ENCODE results near the gene CDCA7L.
A peak's percentile ranks its signal among the peaks of the same experiment; 100 is the strongest.
"Not testable (repeated sequence)": the region's sequence is repeated elsewhere in the genome, so short reads cannot be mapped to it uniquely, and the experiment has no call there.

CDCA7L gene

GRCh38 chr7:21886396-21886795, 59.3 kb downstream of the CDCA7L start:
- TF ChIP-seq CTCF (IDR thresholded peaks at IDR 0.05; ENCODE audit: low read depth, low read length, poor library complexity, severe bottlenecking) = no peak
- TF ChIP-seq EZH2phosphoT487 (IDR thresholded peaks at IDR 0.05; ENCODE audit: borderline replicate concordance, low read length) = no peak
- Histone ChIP-seq H3K4me1 (ENCODE audit: control insufficient read depth, low read length) (no peaks in the 10 kb centered on the region), H3K79me2 (ENCODE audit: control insufficient read depth, low read length) (no peaks in the 10 kb centered on the region), H3K9me2 (replicated peaks; ENCODE audit: control insufficient read depth, low read length) (no peaks in the 10 kb centered on the region), H3K4me2 (ENCODE audit: low read length) (no peak overlapping the region), H3K36me3 (ENCODE audit: control insufficient read depth, low read length) (no peaks in the 10 kb centered on the region), H4K20me1 (ENCODE audit: control insufficient read depth, insufficient read depth, low read depth, low read length) (no peaks in the 10 kb centered on the region), H3K9me3 (ENCODE audit: control insufficient read depth, insufficient read depth, low read length) (no peaks in the 10 kb centered on the region), H3K4me3 (ENCODE audit: low read length) (no peak overlapping the region), H3F3A (ENCODE audit: control insufficient read depth, insufficient read depth) (no peaks in the 10 kb centered on the region), H3K27ac (ENCODE audit: low read depth, low read length) (no peak overlapping the region), H3K27me3 (ENCODE audit: control insufficient read depth, low read length) (no peaks in the 10 kb centered on the region)

- H3K27ac ChIP-seq (ENCODE audit: low read depth, low read length) = no peak overlapping the region
- no peak overlapping the region for H3K4me3 ChIP-seq (ENCODE audit: low read length)
- no peaks in the 10 kb centered on the region for H3F3A ChIP-seq (ENCODE audit: control insufficient read depth, insufficient read depth)
- no peaks in the 10 kb centered on the region for H3K4me1 ChIP-seq (ENCODE audit: control insufficient read depth, low read length)
- no peaks in the 10 kb centered on the region for H3K79me2 ChIP-seq (ENCODE audit: control insufficient read depth, low read length)
- no peaks in the 10 kb centered on the region for H3K9me2 ChIP-seq (replicated peaks; ENCODE audit: control insufficient read depth, low read length)
- H3K36me3 ChIP-seq (ENCODE audit: control insufficient read depth, low read length) = no peaks in the 10 kb centered on the region
- no peaks in the 10 kb centered on the region for H4K20me1 ChIP-seq (ENCODE audit: control insufficient read depth, insufficient read depth, low read depth, low read length)
- no peaks in the 10 kb centered on the region for H3K27me3 ChIP-seq (ENCODE audit: control insufficient read depth, low read length)
- TF ChIP-seq EZH2phosphoT487 (IDR thresholded peaks at IDR 0.05; ENCODE audit: borderline replicate concordance, low read length) (no peak), CTCF (IDR thresholded peaks at IDR 0.05; ENCODE audit: low read depth, low read length, poor library complexity, severe bottlenecking) (no peak)
- no peaks in the 10 kb centered on the region for H3K9me3 ChIP-seq (ENCODE audit: control insufficient read depth, insufficient read depth, low read length)
- H3K4me2 ChIP-seq (ENCODE audit: low read length) = no peak overlapping the region
Observed at GRCh38 chr7:21884496-21884895, 61.2 kb downstream of the CDCA7L start.

GRCh38 chr7:21883501-21883900, 62.2 kb downstream of the CDCA7L start:
- not testable (repeated sequence) for H3K27me3 ChIP-seq (ENCODE audit: control insufficient read depth, low read length); H4K20me1 ChIP-seq (ENCODE audit: control insufficient read depth, insufficient read depth, low read depth, low read length); H3K9me2 ChIP-seq (replicated peaks; ENCODE audit: control insufficient read depth, low read length); H3K36me3 ChIP-seq (ENCODE audit: control insufficient read depth, low read length); H3K79me2 ChIP-seq (ENCODE audit: control insufficient read depth, low read length); H3K27ac ChIP-seq (ENCODE audit: low read depth, low read length); H3F3A ChIP-seq (ENCODE audit: control insufficient read depth, insufficient read depth); H3K4me2 ChIP-seq (ENCODE audit: low read length); H3K4me1 ChIP-seq (ENCODE audit: control insufficient read depth, low read length); H3K9me3 ChIP-seq (ENCODE audit: control insufficient read depth, insufficient read depth, low read length); H3K4me3 ChIP-seq (ENCODE audit: low read length)

GRCh38 chr7:21883069-21883468, 62.6 kb downstream of the CDCA7L start:
- Histone ChIP-seq H4K20me1 (ENCODE audit: control insufficient read depth, insufficient read depth, low read depth, low read length) (no peaks in the 10 kb centered on the region), H3K79me2 (ENCODE audit: control insufficient read depth, low read length) (no peaks in the 10 kb centered on the region), H3K4me3 (ENCODE audit: low read length) (no peak overlapping the region), H3K9me3 (ENCODE audit: control insufficient read depth, insufficient read depth, low read length) (no peaks in the 10 kb centered on the region), H3K36me3 (ENCODE audit: control insufficient read depth, low read length) (no peaks in the 10 kb centered on the region), H3K4me2 (ENCODE audit: low read length) (no peak overlapping the region), H3F3A (ENCODE audit: control insufficient read depth, insufficient read depth) (no peaks in the 10 kb centered on the region), H3K27ac (ENCODE audit: low read depth, low read length) (no peak overlapping the region), H3K4me1 (ENCODE audit: control insufficient read depth, low read length) (no peaks in the 10 kb centered on the region), H3K27me3 (ENCODE audit: control insufficient read depth, low read length) (no peaks in the 10 kb centered on the region), H3K9me2 (replicated peaks; ENCODE audit: control insufficient read depth, low read length) (no peaks in the 10 kb centered on the region)
- TF ChIP-seq CTCF (IDR thresholded peaks at IDR 0.05; ENCODE audit: low read depth, low read length, poor library complexity, severe bottlenecking) = peak; percentile 14
- no peak for TF ChIP-seq EZH2phosphoT487 (IDR thresholded peaks at IDR 0.05; ENCODE audit: borderline replicate concordance, low read length)
